ENCODE results near the gene PMEPA1. TPM values are rescaled to one million over a fixed set of nuclear protein-coding genes. Genes with fewer than 3 reads are reported as not detected.

Gene PMEPA1
- total and polyA plus RNA-seq, 7 donors = 3.6 to 23.3 (median 6.5) TPM

DNA sequence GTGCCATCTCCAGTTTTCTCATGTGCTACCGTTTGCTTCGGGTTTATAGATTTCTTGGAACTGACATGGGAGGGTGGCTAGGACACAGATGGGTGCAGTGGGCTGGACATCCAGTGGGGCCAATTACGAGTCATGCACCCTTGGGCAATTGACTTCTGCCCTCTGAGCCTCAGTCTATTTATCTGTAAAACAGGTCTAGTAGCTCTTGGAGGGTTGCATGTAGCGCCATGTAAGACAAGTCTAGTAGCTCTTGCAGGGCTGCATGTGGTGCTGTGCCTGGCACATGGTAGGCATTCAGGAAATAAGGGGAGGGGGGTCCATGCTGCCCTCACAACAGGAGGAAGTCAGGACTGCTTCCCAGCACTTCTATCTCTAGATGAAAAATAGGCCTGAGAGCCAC, 15.3 kb downstream of the PMEPA1 start:
- intact Hi-C loops (cut with DNase I) = no loop called here
- WGBS, 2 donors = 85 to 86% methylated on average over 4 of the region's 4 CpGs
- Histone ChIP-seq H3K27ac (no peak overlapping the region), H3K9me3 (no peaks in the 10 kb centered on the region), H3K4me1 (peaks cover 0 to 54% (median 16%) of the 10 kb centered on the region in 4 donors), H3K36me3 (no peaks in the 10 kb centered on the region), H3K27me3 (no peaks in the 10 kb centered on the region), H3K4me3 (no peak overlapping the region)
- no peak for DNase-seq
- TF ChIP-seq, protein P1, sequence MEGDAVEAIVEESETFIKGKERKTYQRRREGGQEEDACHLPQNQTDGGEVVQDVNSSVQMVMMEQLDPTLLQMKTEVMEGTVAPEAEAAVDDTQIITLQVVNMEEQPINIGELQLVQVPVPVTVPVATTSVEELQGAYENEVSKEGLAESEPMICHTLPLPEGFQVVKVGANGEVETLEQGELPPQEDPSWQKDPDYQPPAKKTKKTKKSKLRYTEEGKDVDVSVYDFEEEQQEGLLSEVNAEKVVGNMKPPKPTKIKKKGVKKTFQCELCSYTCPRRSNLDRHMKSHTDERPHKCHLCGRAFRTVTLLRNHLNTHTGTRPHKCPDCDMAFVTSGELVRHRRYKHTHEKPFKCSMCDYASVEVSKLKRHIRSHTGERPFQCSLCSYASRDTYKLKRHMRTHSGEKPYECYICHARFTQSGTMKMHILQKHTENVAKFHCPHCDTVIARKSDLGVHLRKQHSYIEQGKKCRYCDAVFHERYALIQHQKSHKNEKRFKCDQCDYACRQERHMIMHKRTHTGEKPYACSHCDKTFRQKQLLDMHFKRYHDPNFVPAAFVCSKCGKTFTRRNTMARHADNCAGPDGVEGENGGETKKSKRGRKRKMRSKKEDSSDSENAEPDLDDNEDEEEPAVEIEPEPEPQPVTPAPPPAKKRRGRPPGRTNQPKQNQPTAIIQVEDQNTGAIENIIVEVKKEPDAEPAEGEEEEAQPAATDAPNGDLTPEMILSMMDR (IDR thresholded peaks at IDR 0.05) = no peak
- TF ChIP-seq EP300 (IDR thresholded peaks at IDR 0.05) (no peak), POLR2AphosphoS5 (IDR thresholded peaks at IDR 0.05) (no peak), POLR2A (IDR thresholded peaks at IDR 0.05) (no peak)

DNA sequence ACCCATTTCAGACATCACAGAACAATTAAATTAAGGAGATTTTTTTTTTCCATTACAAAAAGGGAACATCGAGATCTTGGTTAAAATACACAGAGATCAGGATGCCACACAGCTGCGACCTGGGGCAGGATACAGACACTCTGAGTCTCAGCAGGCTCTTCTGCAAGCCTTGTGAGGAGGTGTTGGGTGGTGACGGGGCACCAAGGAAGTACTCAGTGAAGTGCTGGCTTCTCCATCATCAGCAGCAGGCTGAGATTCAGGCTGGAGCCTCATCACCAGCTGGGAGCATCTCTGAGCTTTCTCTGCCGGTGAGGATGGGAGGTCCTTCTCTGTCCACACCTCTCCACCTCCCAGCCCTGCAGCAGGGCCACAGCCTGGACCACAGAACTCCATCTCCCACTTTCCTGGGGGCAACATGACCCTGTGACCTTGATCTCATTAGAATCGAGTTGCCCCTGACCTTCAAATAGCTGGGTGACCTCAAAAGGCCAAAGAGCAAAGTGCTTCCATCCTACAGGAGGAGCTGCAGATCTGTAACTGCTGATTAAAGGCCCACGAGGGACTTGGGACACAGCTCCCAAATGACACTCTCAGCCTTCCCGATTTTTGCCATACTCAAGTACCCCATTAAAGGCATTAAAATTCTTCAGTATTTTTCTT, 16.0 kb downstream of the PMEPA1 start:
- Histone ChIP-seq H3K4me3 (no peak overlapping the region), H3K4me1 (peaks cover 0 to 54% (median 14%) of the 10 kb centered on the region in 4 donors), H3K9me3 (no peaks in the 10 kb centered on the region), H3K27me3 (no peaks in the 10 kb centered on the region), H3K36me3 (no peaks in the 10 kb centered on the region), H3K27ac (no peak overlapping the region)
- 47 to 59% methylated on average over 7 of the region's 7 CpGs for WGBS, 2 donors
- no peak for DNase-seq
- intact Hi-C loops (cut with DNase I) = no loop called here
- TF ChIP-seq EP300 (IDR thresholded peaks at IDR 0.05) (no peak), POLR2AphosphoS5 (IDR thresholded peaks at IDR 0.05) (no peak)

DNA sequence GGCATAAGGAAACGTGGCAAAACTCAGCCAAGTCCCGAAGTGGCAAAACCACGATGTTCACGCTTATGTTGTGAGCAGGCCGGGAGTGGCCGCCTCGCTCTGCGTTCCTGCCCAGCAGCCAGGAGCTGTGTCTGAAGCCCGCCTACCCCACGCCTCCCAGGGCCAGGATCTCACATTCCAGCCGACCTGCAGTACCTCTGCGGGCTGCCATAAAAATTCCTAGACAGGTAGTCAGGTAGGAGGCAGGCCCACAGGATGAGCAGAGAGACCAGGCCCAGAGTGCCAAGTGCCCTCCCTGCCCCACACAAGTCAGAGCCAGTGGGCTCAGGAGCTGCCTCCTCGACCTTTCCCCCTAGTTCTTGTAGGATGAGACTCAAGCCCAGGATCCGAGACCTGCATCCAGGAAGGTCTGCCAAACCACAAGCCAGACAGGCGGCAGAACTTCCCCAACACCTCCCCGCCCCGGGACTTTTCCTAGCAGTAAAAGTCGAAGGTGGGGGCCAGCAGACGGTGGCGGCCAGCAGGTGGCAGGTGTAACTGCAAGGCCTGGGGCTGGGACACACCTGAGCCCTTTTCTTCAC, 16.7 kb downstream of the PMEPA1 start:
- intact Hi-C loops (cut with DNase I) = no loop called here
- Histone ChIP-seq H3K36me3 (no peaks in the 10 kb centered on the region), H3K27ac (no peak overlapping the region), H3K27me3 (no peaks in the 10 kb centered on the region), H3K4me1 (peaks cover 0 to 50% (median 7%) of the 10 kb centered on the region in 4 donors), H3K4me3 (no peak overlapping the region), H3K9me3 (no peaks in the 10 kb centered on the region)
- WGBS, 2 donors = 12 to 63% methylated on average over 20 of the region's 20 CpGs
- TF ChIP-seq EP300 (IDR thresholded peaks at IDR 0.05) = no peak
- TF ChIP-seq, protein P1 (IDR thresholded peaks at IDR 0.05) = peak in 1 of 4 experiments; percentile 35
- no peak for TF ChIP-seq POLR2AphosphoS5 (IDR thresholded peaks at IDR 0.05)
- DNase-seq = no peak

DNA sequence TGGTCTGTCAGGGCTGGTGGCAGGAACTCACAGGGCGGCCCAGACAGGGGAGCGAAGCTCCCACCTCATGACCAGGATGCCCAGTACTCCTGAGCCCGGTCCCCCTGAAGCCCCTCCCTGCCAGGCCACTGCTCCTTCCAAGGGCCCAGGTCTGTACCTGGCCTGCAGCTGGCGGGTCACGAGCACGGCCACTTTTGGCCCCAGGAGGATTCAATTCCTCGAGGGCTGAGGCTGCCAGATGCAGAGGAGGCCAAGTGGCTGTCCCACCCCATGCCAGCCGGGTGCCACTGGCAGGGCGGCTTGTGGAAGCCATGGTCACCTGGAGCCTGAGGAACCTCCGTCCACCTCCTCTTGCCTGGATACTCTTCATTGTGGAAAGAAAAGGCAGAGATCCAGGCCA, 17.4 kb downstream of the PMEPA1 start:
- TF ChIP-seq, protein P1 (IDR thresholded peaks at IDR 0.05) = no peak
- no peak for TF ChIP-seq EP300 (IDR thresholded peaks at IDR 0.05)
- no peak for TF ChIP-seq POLR2AphosphoS5 (IDR thresholded peaks at IDR 0.05)
- TF ChIP-seq POLR2A (IDR thresholded peaks at IDR 0.05) = no peak
- H3K4me3 ChIP-seq = no peak overlapping the region
- intact Hi-C loops (cut with DNase I) = no loop called here
- no peaks in the 10 kb centered on the region for H3K27me3 ChIP-seq
- peaks cover 0 to 44% (median 7%) of the 10 kb centered on the region in 4 donors for H3K4me1 ChIP-seq
- no peaks in the 10 kb centered on the region for H3K9me3 ChIP-seq
- 84 to 85% methylated on average over 10 of the region's 10 CpGs for whole genome bisulfite sequencing, 2 donors
- DNase-seq = no peak
- H3K27ac ChIP-seq = no peak overlapping the region
- H3K36me3 ChIP-seq = no peaks in the 10 kb centered on the region

DNA sequence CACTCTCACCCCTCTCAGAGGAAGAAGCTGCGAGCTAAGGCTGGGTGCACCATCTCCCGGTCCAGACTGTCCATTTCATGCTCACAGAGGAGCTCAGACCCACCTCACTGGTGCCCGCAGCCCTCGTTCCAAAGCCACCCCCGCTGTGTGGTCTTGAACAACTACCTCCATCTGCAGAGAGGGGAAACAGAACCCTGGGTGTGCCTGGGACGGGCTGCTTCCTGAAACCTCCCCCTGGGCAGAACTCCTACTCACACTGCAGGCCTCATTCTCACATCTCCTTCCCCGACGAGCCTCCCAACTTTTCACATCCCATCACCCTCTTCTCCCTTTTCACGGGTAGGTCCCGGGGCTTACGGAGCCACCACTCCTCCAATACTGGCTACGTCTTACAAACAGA, 18.1 kb downstream of the PMEPA1 start:
- no peaks in the 10 kb centered on the region for H3K36me3 ChIP-seq
- DNase-seq = no peak
- 63 to 88% methylated on average over 12 of the region's 12 CpGs for WGBS, 2 donors
- no peak overlapping the region for H3K27ac ChIP-seq
- H3K9me3 ChIP-seq = no peaks in the 10 kb centered on the region
- intact Hi-C loops (cut with DNase I) = no loop called here
- peaks cover 0 to 45% (median 7%) of the 10 kb centered on the region in 4 donors for H3K4me1 ChIP-seq
- no peak overlapping the region for H3K4me3 ChIP-seq
- TF ChIP-seq POLR2AphosphoS5 (IDR thresholded peaks at IDR 0.05) (no peak), EP300 (IDR thresholded peaks at IDR 0.05) (no peak), POLR2A (IDR thresholded peaks at IDR 0.05) (no peak)
- TF ChIP-seq, protein P1 (IDR thresholded peaks at IDR 0.05) = no peak
- H3K27me3 ChIP-seq = no peaks in the 10 kb centered on the region
